Ramos (cell line): ENCODE measurements around the gene EYS.

Source experiments
- in situ Hi-C: fragments of 300-500 bp; cut with MboI; formaldehyde crosslinking; loops from one replicate; pipeline ENCODE4 v1.14.3; 2022; ENCODE audit warnings: low sequenced_read_pairs; ENCODE audit not compliant: unreplicated experiment

Gene EYS

DNA sequence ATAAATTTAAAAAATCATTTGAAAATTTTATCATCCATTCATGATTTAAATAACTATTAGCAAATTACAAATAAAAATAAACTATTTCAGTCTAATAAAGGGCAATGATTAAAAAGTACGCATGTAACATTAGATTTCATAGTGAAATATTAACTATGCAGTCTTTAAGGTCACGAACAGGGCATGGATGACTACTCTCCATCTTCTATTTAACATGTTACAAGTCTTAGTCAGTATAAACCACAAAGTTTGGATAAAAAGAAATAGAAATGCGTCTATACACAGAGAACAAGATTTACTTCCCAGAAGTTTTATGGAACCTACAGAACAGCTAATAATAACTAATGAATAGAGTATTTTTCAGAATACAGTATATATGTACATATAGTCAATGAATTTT, 1016.0 kb downstream of the EYS start:
- in situ Hi-C loops = no loop called here

DNA sequence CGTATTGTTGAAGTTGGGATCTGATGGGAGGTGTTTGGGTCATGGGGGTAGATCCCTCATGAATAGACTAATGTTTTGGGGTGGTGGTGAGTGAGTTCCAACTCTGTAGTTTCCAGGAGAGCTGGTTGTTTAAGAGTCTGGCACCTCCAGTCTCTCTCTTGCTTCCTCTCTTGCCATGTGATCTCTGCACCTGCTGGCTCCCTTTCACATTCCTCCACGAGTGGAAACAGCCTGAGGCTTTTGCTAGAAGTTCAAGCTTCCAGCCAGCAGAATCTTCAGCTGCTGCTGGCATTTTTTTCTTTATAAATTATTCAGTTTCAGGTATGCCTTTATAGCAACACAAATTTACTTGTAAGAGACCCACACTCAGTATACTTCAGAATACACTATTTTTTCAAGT, 1021.6 kb downstream of the EYS start:
- in situ Hi-C loops = no loop called here

DNA sequence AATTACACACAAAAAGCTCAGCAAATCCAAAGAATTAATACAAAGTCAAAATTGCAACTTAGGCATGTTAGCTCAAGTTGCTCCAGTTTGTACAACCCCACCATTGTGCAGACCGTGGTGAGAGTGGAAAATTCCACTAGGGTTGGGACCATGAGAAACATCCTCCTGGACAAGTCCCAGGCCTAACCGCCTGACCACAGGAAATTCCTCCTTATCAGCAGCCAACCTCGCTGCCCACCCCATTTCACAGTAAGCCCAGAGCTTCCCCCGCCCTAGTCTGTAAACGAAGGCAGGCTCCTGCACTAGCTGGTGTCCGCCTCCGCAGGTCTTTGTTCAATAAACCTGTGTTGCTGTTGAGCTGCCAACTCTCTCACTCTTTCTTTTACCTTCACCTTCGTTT, 1023.3 kb downstream of the EYS start:
- in situ Hi-C loops = no loop called here

DNA sequence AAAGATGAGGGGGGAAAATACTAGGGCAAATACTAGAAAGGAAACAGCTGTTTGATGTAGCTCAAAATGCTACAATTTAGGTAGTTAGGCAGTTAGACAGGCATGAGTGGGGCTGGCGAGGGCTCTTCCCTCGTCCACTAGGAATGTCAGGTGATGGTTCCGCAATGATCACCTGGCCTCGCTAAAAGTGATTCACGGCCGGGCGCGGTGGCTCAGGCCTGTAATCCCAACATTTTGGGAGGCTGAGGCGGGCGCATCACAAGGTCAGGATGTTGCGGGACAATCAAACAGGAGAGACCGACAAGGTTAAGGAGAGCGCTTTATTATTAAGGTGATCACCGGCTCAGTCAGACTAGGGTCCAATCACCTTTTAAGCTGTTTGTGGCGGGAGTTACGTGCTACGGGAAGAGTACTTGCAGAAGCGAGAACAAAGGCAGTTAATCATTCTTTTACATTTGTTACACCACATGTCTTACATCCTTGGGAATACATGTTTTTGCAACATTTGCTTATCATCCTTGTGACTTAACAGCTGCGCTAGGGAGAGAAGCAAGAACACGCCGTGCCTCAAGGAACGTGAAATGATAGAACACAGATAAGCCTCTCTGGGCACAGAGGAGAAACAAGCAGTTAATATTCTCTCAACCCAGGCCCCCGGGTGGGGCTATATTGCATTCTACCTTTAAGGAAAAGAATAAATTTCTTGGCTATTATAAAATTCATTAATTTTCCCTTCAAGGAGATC, 1025.4 kb downstream of the EYS start:
- in situ Hi-C loops = no loop called here

DNA sequence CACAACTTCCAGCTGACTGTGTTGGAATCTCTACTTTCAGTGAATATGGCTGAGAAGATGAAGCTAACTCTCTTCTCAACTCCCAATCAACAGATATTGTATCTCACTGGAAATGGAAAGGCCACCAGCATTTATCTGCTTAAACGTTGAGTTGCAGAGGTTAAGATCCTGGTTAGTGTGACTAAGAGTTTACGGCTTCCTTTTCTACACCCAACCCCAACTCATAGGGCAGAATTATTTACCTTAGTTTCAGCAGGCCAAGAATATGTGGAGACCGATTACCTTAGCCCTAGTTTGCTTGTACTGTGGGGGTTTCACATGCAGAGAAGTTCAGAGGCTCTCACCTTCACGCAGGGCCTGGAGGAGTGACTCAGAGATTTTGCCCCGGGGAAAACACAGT, 1026.6 kb downstream of the EYS start:
- in situ Hi-C loops = no loop called here

DNA sequence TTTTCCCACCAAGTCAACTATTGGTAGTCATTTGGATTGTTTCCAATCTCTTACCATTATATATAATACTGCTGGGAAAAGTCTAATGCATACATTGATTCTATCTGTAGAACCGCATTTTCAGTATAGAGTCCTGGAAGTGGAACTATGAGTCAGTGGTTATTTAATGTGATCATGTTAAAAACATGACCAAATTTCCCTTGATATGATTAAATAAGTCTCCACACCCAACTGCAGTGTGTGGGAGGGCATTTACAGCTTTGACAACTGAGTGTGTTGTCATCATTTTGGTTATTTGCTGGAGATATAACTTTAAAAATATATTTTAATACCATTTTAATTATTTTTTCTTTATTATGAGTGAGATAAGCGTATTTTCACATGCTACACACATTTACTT, 1027.6 kb downstream of the EYS start:
- in situ Hi-C loops = no loop called here

DNA sequence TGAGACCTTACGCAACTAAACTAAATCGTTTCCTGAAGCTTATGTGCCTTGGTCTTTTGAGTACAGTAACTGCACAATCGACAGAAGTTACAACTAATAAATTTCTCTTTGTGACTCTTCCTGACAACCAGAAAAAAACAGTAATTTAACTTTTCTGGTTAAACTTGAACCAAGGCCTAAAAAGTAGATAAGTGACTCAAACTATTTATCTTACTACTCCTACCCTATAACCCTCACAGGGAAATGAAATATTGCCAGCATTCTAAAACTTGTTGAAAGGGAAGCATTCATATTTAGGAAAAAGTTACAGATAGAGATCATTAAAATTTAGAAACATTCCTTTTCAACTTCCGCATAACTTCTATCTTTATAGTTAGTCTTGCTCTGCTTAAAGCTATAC, 1034.4 kb downstream of the EYS start:
- in situ Hi-C loops = no loop called here

DNA sequence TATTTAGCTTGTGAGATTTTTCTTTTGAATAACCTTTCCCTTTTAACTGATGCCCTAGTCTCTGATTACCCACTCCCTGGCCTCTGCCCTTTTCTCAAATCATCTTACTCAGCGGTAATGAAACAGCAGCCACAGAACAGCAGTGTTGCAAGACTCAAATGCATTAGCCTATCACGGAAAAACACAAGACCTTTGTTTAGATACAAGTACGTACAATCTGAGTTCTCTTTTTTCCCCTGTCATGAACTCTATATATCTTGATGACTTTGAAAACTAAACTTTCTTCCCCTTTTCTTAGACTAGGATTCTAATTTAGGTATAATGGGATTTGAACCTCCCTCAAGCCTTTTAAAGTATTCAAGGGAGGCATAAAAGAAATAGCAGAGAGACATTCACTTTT, 1034.9 kb downstream of the EYS start:
- in situ Hi-C loops = no loop called here

DNA sequence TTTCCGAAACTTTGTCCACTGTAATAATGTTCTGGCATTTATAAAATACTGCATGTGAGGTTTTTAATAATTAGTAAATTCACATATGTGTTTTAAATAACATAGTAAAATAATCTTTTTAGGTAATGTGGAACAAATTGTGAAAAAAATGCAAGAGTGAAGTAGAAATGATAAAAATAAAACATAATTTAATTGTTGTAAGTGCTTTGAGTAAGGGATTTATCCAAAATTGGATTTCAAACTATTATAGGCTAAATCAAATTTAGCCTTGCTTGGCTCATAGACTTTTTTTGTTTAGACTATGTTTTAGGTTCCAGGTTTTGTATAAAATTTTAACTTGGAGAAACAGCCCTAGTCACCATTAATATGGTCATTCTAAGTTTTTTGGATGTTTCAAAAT, 1041.9 kb downstream of the EYS start:
- in situ Hi-C loops = no loop called here

DNA sequence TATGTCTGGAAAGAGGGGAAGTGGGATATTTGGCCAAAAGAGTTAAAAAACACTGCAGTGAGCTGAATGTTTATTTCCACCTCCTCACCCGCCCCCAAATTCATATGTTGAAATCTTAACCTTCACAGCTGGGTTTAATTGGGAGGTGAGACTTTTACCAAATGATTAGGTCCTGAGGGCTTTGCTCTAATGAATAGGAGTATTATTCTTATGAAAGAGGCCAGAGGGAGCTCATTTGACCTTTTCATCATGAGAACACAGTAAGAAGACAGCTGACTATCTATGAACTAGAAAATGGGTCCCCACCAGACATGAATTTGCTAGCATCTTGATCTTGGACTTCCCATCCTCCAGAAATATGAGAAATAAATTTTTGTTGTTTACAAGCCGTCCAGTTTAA, 1042.5 kb downstream of the EYS start:
- in situ Hi-C loops = no loop called here

DNA sequence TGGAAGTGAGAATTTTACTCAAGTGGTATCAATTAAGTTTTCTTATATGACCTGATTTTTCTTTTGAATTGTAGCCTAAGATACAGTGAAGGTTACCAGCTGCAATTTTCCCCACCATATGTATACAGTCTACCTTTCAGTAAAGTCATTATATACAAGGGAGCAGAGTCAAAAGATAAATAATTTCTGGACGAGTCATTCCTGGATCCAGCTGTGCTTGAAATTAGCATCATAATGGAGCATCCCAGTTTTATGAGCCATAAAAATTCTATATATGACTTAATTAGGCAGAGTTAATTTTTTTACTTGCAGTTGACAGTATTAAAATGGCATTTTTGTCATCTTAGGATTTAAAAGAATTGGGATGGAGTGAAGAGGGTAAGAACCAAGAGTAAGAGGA, 1063.0 kb downstream of the EYS start:
- in situ Hi-C loops = no loop called here

DNA sequence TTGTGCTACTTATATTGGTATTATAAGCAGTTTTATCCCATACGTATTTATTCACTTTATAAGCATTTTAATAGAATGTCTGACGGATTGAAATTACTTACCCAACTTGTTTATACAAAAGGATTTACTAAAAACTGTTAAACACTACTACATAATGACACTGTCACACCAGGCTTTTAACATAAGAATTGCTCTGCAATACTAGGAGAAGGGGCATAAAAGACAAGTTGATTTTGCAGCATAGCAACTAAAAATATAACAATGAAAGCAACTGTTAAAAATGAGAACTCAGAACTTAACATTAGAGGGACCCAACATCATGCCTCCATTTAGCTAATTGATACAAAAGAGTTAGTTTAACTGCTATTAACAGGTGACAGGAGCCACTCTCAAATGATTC, 1076.1 kb downstream of the EYS start:
- in situ Hi-C loops = no loop called here

DNA sequence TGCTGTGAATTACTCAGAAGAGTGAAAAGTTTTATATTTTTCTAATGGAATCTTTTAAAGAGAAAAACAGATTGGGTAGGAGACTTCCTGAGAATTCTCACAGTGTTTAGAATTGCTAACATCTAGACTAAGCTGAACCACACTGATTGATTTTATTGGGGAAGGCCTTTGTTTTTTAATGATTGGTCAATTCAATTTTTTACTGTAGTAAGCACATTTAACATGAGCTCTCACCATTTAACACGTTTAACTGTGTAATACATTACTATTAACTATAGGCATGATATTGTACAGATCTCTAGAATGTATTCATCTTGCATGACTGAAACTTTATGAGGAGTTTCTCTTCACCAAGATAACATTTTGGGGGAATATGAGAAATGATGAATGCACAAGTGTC, 1084.1 kb downstream of the EYS start:
- in situ Hi-C loops = no loop called here

DNA sequence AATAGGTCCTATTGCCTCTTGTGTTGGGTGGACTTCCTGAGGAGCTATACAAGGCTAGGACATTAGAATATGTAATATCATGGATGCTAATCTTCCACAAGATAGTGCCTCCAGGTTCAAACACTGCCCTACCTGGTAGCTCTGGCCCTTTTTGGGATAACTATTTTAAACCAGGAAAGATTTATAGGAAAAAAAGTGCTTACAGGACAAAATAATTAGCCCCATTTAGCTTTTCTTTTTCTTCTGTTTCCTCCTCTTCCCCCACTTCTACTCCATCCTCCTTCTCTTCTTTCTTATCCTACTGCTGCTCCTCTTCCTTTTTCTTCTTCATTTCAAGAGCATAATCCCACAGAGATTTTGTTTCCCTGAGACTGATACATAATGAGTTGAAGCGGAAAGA, 1104.0 kb downstream of the EYS start:
- in situ Hi-C loops = no loop called here

DNA sequence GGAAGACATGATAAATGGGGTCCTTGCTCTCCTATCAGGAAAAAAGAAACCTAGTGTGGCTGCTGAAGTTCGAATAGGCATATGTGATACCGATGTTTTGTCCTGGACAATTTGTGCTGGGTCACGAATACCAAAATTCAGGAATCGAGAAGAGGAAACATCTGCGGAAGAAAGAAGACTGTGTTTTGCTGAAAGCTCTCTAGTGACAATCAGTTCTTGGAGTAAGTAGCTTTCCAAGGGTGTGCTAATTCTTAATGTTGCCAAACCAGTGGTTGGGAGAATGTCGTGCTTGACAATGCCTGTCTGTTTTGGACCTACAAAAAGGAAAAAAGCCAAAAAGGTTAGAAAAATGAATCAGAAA, 1115.4 kb downstream of the EYS start:
- in situ Hi-C loops = no loop called here

DNA sequence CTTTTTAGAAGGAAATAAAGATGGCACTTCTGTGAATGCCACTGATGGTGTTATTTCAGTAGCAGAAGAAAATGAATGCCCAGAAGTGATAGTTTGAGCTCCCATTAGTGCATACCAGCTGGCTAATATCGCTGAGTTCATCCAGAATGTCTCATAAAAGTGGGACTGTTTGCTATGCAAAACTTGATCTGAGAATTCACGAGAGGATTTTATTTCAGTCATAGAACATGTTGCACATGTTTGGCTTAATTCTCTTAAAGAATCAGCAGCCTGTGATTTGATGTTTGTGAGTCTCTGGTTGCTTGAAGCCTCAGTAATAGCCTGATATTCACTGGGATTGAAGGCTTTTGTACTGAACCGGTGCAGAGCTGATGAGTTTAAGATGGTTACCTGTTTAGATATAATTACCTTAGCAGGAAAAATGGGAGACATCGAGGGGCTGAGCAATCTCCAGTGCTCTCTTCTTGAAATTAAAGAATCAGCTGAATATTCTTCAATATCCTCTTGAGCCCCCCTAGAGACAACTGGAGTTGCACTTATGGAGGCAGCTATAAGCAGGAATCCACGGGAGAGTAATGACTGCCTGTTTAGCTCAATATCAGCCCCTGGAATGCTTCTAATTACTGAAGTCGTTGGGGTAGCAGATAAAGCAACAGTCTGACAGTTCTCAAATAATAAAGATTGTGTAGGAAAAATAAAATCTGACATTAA, 1115.9 kb downstream of the EYS start:
- in situ Hi-C loops = no loop called here

DNA sequence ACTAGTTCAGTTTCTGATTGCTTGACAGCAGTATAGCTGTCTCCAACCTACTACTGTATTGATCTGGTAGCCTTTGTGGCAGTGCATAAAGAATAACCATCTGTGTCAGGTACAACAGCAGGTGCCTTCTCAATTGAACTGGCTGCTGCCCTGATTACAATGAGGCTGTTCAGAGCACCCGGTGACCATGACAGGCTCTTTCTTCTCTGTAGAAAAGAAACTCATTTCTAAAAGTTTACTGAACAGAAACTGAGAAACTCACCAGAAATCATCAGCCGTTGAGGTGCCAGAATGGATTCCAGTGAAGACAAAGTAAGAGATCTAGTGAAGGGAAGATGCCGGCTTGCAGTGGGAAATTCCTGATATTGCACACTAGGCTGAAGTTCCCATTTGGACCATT, 1117.1 kb downstream of the EYS start:
- in situ Hi-C loops = no loop called here

DNA sequence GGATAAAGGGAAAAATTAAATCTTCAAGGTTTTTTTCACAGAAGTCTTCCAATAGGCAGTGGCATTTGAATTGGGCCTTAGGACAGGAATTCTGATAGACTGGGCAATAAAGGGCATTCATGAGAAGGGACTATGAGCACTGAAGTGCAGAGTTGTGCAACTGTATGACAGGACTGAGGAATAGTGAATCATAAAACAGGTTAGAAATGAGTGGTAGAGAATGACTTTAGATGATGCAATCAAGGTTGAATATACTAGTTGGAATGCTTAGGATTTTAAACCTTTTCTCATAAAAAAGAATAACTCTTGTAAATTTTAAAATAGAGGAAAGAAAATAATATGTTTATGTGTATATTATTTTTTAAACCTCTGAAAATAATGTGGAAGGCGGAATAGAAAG, 1126.7 kb downstream of the EYS start:
- in situ Hi-C loops = no loop called here

DNA sequence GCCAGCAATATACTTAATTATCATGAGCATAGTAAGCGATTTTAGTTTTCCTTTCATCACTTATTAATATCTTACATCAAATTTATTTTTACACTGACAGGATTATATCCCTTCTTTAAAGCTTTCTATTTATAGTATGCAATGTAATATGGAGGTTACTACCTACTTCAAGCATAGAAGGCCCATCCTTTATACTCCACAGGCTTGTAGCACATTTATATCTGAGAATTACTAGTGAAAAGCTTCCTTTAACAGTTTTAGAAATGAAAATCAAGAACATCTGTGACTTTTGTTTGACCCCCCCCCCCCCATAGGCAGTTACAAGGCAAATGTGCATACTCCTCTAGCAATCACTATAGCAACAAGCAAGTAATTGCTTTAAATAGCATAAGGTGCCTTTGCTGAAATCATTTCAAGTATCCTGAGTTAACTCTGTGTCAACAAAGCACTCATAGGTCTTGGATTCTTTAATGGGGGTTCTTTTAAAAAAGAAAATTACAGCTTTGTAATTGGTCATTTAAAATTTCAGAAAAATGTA, 1153.7 kb downstream of the EYS start:
- in situ Hi-C loops = no loop called here

DNA sequence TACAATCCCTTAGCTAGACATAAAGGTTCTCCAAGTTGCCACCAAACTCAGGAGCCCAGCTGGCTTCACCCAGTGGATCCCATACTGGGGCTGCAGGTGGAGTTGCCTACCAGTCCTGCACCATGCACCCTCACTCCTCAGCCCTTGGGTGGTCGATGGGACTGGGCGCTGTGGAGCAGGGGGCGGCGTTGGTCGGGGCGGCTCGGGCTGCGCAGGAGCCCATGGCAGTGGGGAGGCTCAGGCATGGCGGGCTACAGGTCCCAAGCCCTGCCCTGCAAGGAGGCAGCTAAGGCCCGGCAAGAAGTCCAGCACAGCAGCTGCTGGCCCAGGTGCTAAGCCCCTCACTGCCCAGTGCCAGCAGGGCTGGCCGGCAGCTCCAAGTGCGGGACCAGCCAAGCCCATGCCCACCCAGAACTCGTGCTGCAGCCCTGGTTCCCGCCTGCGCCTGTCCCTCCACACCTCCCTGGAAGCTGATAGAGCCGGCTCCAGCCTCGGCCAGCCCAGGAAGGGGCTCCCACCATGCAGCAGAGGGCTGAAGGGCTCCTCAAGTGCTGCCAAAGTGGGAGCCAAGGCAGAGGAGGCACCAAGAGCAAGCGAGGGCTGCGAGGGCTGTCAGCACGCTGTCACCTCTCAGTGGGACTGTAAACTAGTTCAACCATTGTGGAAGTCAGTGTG, 1159.3 kb downstream of the EYS start:
- in situ Hi-C loops = no loop called here

DNA sequence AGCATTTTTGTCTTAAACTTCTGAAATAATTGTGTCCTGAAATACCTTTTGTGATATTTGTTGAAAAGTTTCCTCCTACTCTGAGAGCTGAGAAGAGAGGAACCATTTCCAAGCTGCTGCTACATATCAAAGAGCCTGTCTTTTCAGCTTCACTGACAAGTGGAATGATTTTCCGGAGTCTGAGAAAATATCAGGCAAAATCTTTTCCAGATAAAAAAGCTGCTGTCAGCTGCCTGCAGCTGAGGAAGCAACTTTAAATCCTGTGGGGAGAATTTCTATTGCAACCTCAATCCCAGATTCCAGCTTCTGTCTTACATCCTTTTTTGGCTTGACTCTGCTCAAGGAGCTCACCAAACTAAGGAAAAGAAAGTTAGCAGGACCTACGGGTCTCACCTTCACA, 1167.1 kb downstream of the EYS start:
- in situ Hi-C loops = no loop called here
